Measurements from ENCODE around the gene ANXA4.

ANXA4 gene

GRCh38 chr2:69718338-69718965 is 23.5 kb upstream of the ANXA4 start:
- H3K4me3 ChIP-seq (ENCODE audit: low read depth, low read length) = no peak overlapping the region
- peak; percentile 56 for DNase-seq (ENCODE audit: low read depth)
- TF ChIP-seq CTCF (conservative IDR thresholded peaks at IDR 0.05; ENCODE audit: low read depth, low read length) = no peak

- no peak overlapping the region for H3K4me3 ChIP-seq (ENCODE audit: low read depth, low read length)
- TF ChIP-seq CTCF (conservative IDR thresholded peaks at IDR 0.05; ENCODE audit: low read depth, low read length) = peak; percentile 68
- DNase-seq (ENCODE audit: low read depth) = peak; percentile 58
Observed at GRCh38 chr2:69720404-69720803, 21.5 kb upstream of the ANXA4 start.

- no peak overlapping the region for H3K4me3 ChIP-seq (ENCODE audit: low read depth, low read length)
- DNase-seq (ENCODE audit: low read depth) = no peak
- no peak for TF ChIP-seq CTCF (conservative IDR thresholded peaks at IDR 0.05; ENCODE audit: low read depth, low read length)
Observed at GRCh38 chr2:69721022-69721421, 20.9 kb upstream of the ANXA4 start.

DNA sequence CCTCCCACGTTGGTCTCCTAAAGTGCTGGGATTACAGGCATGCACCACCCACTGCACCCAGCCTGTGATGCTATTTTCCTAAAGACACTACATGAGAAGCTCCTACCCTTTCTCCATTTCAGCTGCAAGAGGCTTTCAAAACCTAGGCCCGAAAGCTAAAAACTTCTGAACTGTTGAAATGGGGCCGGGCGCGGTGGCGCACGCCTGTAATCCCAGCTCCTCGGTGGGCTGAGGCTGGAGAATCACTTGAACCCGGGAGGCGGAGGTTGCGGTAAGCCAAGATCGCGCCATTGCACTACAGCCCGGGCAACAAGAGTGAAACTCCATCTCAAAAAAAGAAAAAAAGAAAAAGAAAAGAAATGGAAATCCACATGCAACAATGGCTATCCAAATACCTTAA is 18.1 kb upstream of the ANXA4 start:
- TF ChIP-seq CTCF (conservative IDR thresholded peaks at IDR 0.05; ENCODE audit: low read depth, low read length) = no peak
- H3K4me3 ChIP-seq (ENCODE audit: low read depth, low read length) = no peak overlapping the region
- DNase-seq (ENCODE audit: low read depth) = no peak

DNA sequence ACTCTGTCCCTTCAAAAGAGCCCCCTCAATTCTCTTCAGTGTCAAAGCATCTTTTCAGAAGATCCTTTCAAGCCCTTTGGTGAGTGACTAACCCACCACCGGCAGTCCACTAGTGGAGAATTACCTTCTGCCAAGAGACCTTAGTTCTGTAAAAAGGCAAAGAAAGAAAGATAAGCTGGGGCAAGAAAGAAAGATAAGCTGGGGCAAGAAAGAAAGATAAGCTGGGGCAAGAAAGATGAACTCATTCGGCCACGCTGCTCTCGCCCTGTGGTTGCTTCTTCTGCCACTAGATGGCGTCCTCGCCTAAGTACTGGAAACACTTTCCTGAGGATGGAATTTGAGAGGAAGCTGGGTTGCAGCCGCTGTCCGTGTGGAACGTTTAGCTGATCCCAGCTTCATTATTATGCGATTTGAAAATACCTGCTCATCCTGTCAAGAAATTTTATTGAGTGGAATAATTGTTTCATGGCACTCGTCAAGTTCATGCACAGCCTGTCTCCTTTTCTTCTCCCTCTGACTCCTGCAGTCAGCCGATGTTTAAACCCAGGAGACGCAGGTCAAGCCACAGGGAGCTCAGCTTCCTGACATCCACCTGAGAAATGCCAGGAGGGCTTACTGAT is 17.3 kb upstream of the ANXA4 start:
- TF ChIP-seq CTCF (conservative IDR thresholded peaks at IDR 0.05; ENCODE audit: low read depth, low read length) = peak; percentile 85
- peak; percentile 86 for DNase-seq (ENCODE audit: low read depth)
- H3K4me3 ChIP-seq (ENCODE audit: low read depth, low read length) = peak overlapping the region; percentile 39

- H3K4me3 ChIP-seq (ENCODE audit: low read depth, low read length) = no peak overlapping the region
- no peak for TF ChIP-seq CTCF (conservative IDR thresholded peaks at IDR 0.05; ENCODE audit: low read depth, low read length)
- no peak for DNase-seq (ENCODE audit: low read depth)
Observed at GRCh38 chr2:69725706-69726360, 16.1 kb upstream of the ANXA4 start.
